HepG2 (cell line): ENCODE measurements around the gene SLC22A7. TPM values are rescaled to one million over a fixed set of nuclear protein-coding genes. Genes with fewer than 3 reads are reported as not detected.

Experiments used
- CREM ChIP-seq, 2 experiments: sonication (generic) in 1 of 2; formaldehyde crosslinking in 1 of 2; IDR thresholded peaks; 2 replicates each; pipeline versions ENCODE4 v1.4.0 to v1.6.1; 2016 to 2020; ENCODE audit warnings: antibody characterized with exemption in 1 of 2, mild to moderate bottlenecking in 1 of 2, missing genetic modification reagents in 1 of 2
- DNMT3B ChIP-seq: conservative IDR thresholded peaks from 2 replicates; pipeline ENCODE4 v1.6.1; 2016; ENCODE audit warnings: missing biosample characterization, control low read depth
- FOXP1 ChIP-seq, 2 experiments: fragments of 450-650 bp in 1 of 2; IDR thresholded peaks; 2 replicates each; pipeline ENCODE4 v1.6.1; 2017 to 2018; ENCODE audit warnings: antibody characterized with exemption in 1 of 2
- MAFF ChIP-seq: IDR thresholded peaks from 2 replicates; pipeline ENCODE4 v1.6.1; 2011; ENCODE audit warnings: low read depth, low read length, improper control_type of control experiment
- MXD1 ChIP-seq: sonication (generic); formaldehyde crosslinking; IDR thresholded peaks from 2 replicates; pipeline ENCODE4 v1.4.0; 2020; ENCODE audit warnings: mild to moderate bottlenecking, missing genetic modification reagents
- RAD21 ChIP-seq: fragments of 450-650 bp; formaldehyde crosslinking; IDR thresholded peaks from 2 replicates; pipeline ENCODE4 v1.5.0; 2020; ENCODE audit warnings: mild to moderate bottlenecking
- SMAD9 ChIP-seq: sonication (generic); formaldehyde crosslinking; IDR thresholded peaks from 2 replicates; pipeline ENCODE4 v1.5.1; 2020; ENCODE audit warnings: mild to moderate bottlenecking, missing genetic modification reagents
- THYN1 ChIP-seq: sonication (generic); formaldehyde crosslinking; IDR thresholded peaks from 2 replicates; pipeline ENCODE4 v1.8.1; 2023; ENCODE audit warnings: low read depth, mild to moderate bottlenecking, moderate library complexity, missing genetic modification reagents, borderline replicate concordance
- XRCC5 ChIP-seq: fragments of 200-400 bp; formaldehyde crosslinking; optimal IDR thresholded peaks from 2 replicates; pipeline ENCODE3; 2017; ENCODE audit warnings: mild to moderate bottlenecking, low read length
- ZBTB49 ChIP-seq: sonication (generic); formaldehyde crosslinking; IDR thresholded peaks from 2 replicates; pipeline ENCODE4 v1.4.0; 2020; ENCODE audit warnings: missing genetic modification reagents, borderline replicate concordance
- ZNF282 ChIP-seq: fragments of 450-650 bp; IDR thresholded peaks from 2 replicates; pipeline ENCODE4 v1.6.1; 2018; ENCODE audit not compliant: partially characterized antibody
- ZNF414 ChIP-seq: sonication (generic); formaldehyde crosslinking; IDR thresholded peaks from 2 replicates; pipeline ENCODE4 v1.5.0; 2020; ENCODE audit warnings: missing genetic modification reagents
- ZSCAN20 ChIP-seq: sonication (generic); formaldehyde crosslinking; IDR thresholded peaks from 2 replicates; pipeline ENCODE4 v1.4.0; 2020; ENCODE audit warnings: missing genetic modification reagents, mild to moderate bottlenecking, borderline replicate concordance
- polyA plus RNA-seq, 8 experiments: library from polyadenylated mRNA; depleted of rRNA in 3 of 8; stranded (reverse) in 7 of 8; unstranded in 1 of 8; fragments of >200 nt; fragmentation: Illumina TruSeq in 4 of 8; extraction: Trizol in 4 of 8; gene quantifications; 2 replicates each; pipeline versions ENCODE4 v1.2.1 to v1.2.3, GENCODE V29; 2011 to 2016; ENCODE audit warnings: low read depth in 4 of 8, missing spikeins in 1 of 8, mixed read lengths in 1 of 8; ENCODE audit not compliant: insufficient read depth in 1 of 8
- total RNA-seq, 5 experiments: library from RNA; depleted of rRNA; stranded (reverse); fragments of >200 nt; fragmentation: Illumina TruSeq; extraction: Trizol; gene quantifications; 2 replicates each; pipeline ENCODE4 v1.2.3, GENCODE V29; 2016; ENCODE audit warnings: low read depth in 1 of 5
- TF ChIP-seq, protein P1 (sequence below): sonication (generic); formaldehyde crosslinking; IDR thresholded peaks from 2 replicates; pipeline ENCODE4 v1.4.0; 2020; ENCODE audit warnings: missing genetic modification reagents, borderline replicate concordance
- TF ChIP-seq, protein P2 (sequence below): sonication (generic); formaldehyde crosslinking; IDR thresholded peaks from 2 replicates; pipeline ENCODE4 v1.5.0; 2020; ENCODE audit warnings: missing genetic modification reagents
- TF ChIP-seq, protein P3 (sequence below): sonication (generic); formaldehyde crosslinking; conservative IDR thresholded peaks from 2 replicates; pipeline ENCODE4 v1.8.0; 2022; ENCODE audit warnings: mild to moderate bottlenecking, moderate library complexity, missing genetic modification reagents

Gene SLC22A7
- total and polyA plus RNA-seq, 2 of the 13 experiments (the other 11 are each of a cell fraction or from before 2014, with no cell fraction given), result 5.3 to 22.6 TPM

DNA sequence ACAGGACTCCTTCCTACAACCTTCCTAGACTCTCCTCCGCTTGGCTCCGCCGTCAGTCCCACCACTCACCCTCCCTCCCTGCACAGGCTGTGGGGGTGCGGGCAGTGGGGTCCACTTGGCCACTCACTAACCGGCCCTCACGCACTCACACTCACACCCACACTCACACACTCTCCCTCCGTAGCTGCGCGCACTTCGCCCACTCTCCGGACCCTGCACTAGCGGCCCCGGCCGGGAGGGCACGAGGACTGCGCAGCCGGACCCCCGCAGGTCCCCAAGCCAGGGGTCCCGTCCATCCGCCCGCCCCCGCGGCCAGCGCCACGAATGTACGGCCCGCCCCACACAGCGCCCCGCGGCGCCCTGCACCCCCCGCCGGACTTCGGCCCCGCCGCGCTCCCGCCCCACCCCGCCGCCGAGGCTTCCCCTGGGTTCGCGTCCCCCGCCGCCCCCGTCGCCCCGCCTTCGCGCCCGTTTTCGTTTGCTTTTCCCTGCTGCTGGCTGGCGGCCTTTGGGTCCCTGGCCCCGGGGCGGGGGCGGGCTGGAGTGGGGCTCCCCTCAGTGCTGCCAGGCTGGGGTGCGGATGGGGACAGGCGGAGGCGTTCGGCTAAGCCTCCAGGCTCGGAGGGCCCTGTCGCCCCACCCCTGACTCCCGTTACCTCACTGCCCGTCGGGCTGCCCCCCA lies 23.0 kb upstream of the SLC22A7 start (continued):
- TF ChIP-seq ZNF282 (no peak), RAD21 (CRISPR knock-in tag) (peak; percentile 51; the same call in 1 of the 2 replicates), CREM (IDR thresholded peaks at IDR 0.05) (no peak), CREM (CRISPR knock-in tag; IDR thresholded peaks at IDR 0.05) (no peak), DNMT3B (CRISPR knock-in tag) (no peak), XRCC5 (peak; percentile 38), ZBTB49 (CRISPR knock-in tag) (no peak), ZNF414 (CRISPR knock-in tag) (peak; percentile 84; the same call in 1 of the 2 replicates), SMAD9 (CRISPR knock-in tag) (no peak), ZSCAN20 (CRISPR knock-in tag) (no peak), FOXP1 (IDR thresholded peaks at IDR 0.05) (no peak), FOXP1 (CRISPR knock-in tag; IDR thresholded peaks at IDR 0.05) (no peak), MAFF (no peak), THYN1 (CRISPR knock-in tag) (no peak), MXD1 (CRISPR knock-in tag) (peak; percentile 74; the same call in 1 of the 2 replicates)
- TF ChIP-seq, protein P1, sequence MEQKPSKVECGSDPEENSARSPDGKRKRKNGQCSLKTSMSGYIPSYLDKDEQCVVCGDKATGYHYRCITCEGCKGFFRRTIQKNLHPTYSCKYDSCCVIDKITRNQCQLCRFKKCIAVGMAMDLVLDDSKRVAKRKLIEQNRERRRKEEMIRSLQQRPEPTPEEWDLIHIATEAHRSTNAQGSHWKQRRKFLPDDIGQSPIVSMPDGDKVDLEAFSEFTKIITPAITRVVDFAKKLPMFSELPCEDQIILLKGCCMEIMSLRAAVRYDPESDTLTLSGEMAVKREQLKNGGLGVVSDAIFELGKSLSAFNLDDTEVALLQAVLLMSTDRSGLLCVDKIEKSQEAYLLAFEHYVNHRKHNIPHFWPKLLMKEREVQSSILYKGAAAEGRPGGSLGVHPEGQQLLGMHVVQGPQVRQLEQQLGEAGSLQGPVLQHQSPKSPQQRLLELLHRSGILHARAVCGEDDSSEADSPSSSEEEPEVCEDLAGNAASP (CRISPR knock-in tag), result peak; percentile 53; the same call in 1 of the 2 replicates
- TF ChIP-seq, protein P2, sequence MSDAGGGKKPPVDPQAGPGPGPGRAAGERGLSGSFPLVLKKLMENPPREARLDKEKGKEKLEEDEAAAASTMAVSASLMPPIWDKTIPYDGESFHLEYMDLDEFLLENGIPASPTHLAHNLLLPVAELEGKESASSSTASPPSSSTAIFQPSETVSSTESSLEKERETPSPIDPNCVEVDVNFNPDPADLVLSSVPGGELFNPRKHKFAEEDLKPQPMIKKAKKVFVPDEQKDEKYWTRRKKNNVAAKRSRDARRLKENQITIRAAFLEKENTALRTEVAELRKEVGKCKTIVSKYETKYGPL (CRISPR knock-in tag), result no peak
- TF ChIP-seq, protein P3, sequence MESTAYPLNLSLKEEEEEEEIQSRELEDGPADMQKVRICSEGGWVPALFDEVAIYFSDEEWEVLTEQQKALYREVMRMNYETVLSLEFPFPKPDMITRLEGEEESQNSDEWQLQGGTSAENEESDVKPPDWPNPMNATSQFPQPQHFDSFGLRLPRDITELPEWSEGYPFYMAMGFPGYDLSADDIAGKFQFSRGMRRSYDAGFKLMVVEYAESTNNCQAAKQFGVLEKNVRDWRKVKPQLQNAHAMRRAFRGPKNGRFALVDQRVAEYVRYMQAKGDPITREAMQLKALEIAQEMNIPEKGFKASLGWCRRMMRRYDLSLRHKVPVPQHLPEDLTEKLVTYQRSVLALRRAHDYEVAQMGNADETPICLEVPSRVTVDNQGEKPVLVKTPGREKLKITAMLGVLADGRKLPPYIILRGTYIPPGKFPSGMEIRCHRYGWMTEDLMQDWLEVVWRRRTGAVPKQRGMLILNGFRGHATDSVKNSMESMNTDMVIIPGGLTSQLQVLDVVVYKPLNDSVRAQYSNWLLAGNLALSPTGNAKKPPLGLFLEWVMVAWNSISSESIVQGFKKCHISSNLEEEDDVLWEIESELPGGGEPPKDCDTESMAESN, result peak; percentile 68; the same call in 1 of the 2 replicates
